GDM1 (cell line): ENCODE data around the gene GPATCH8.

Experiments used
- DNase-seq: peaks from one replicate; lab custom pipeline; 2025; lab: John Stamatoyannopoulos, UW

GPATCH8 gene

DNA sequence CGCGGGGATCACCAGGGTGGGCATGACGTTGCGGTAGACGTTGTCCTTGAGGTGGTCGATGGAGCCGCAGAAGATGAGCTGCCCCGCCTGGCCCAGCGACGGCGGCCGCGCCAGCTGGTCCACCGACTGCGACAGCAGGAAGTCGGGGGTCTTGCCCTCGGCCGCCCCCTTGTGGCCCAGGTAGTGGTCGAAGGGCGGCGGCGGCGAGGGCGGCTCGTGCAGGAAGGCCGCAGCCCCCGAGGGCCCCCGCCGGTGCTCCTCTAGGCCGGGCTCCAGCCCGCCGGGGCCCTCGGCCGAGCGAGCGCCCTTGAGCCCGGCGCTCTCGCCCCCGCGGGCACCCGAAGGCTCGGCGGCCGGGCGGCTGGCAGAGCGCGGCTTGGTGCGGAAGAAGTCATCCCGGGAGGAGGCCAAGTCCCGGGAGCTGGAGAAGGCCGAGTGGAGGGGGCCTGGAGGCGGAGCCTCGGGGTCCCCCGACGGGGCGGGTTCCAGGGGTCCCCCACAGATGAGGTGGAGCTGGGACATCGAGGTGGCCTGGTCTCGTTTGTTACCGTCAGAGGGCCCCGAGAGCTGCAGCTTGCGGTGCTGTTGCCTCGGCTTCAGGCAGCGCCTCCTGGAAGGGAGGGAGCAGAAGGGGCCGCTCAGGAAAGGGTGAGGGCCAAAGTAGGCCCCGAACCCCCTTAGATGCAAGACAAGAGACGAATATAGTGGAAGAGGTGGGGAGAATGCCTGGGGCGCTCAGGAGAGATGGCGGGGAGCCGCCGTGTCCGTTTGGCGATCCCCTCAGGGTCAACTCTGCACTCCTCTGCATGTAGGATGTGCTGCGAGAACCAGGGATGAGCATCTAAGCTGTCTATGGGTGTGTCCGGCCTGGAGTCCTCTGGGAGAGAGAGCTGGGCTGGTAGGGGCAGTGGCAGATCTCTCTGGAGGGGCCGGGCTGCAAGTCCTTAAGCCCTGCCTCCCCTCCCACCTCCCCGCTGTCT, 148.3 kb downstream of the GPATCH8 start:
- no peak for DNase-seq

DNA sequence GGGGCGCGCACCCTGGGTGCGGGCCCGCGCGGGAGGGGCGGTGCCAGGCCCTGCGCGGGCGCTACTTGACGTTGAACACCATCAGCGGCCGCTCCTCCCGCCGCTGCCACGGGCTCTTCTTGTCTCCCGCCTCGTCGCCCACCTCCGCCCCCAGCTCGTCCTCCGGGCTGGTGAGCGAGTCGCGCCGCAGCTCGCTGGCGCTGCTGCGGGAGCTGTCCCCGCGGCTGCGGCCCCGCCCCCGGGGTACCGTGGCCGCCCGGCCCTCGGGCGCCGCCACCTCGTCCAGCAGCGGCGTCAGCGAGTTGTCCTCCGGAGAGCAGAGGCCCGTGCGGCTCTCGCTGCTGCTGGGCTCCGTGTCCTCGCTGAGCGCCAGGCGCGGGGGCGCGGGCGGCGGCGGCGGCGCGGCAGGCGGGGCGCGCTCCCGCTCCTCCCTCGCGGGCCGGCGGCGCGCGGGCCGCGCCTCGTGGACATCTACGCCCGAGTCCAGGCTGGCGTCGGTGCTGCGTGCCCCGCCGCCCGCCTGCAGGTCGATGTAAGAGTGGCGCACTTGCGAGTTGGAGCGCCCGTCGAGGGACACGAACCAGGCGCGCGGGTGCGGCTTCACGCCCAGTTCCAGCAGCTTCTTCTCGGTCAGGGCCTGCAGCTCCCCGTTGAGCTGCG, 149.4 kb downstream of the GPATCH8 start:
- no peak for DNase-seq

DNA sequence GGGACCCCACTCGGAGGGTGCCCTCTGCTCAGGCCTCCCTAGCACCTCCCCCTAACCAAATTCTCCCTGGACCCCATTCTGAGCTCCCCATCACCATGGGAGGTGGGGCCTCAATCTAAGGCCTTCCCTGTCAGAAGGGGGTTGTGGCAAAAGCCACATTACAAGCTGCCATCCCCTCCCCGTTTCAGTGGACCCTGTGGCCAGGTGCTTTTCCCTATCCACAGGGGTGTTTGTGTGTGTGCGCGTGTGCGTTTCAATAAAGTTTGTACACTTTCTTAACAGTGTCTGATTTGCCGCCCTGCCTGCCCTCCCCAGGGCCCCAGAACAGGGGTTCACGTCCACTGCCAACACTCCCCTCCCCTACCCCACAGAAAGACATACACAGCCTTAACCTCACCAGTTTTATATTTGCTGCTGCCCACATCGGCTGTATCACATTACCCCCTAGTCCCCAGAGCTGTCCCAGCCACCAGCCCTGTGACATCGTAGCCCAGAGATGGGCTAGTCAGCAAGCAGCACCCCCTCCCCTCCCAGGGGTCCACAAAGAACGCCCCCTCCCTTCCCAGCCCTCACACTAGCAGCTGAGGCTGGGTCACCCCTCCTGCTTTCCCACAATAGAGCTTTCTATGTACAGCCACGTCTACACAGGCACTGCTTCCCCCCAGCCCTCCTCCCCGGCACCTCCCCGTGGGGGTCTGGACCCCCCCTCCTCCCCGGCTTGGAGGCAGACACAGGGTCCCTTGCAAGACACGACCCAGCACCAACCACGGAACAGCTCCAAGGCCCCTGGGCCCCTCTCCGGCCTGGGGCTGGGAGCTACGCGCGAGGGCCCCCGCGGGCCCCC, 150.2 kb downstream of the GPATCH8 start:
- no peak for DNase-seq

- no peak for DNase-seq
Measured at GRCh38 chr17:44351961-44352827, 151.0 kb downstream of the GPATCH8 start.

DNA sequence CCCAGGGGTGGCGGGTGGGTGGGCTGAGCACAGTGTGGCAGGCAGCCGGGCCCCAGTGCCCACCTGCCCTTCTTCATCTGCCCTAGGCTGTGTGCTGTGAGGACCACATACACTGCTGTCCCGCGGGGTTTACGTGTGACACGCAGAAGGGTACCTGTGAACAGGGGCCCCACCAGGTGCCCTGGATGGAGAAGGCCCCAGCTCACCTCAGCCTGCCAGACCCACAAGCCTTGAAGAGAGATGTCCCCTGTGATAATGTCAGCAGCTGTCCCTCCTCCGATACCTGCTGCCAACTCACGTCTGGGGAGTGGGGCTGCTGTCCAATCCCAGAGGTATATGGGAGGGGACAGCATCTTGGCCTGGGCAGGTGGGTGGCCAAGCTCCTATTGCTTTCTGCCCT, 151.7 kb downstream of the GPATCH8 start:
- no peak for DNase-seq

DNA sequence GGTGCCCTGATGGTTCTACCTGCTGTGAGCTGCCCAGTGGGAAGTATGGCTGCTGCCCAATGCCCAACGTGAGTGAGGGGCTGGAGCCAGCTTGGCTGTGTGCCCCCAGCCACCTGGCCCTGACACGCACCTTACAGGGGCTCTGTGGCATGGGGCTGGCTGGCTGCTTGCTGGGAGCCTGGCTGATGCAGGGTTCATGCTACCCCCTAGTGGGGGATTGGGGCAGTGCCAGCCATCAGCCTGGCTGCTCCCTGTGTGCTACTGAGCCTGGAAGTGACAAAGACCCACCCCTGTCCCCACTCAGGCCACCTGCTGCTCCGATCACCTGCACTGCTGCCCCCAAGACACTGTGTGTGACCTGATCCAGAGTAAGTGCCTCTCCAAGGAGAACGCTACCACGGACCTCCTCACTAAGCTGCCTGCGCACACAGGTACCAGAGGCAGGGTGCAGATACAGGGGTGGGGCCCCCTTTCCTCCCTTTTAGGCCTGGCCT, 152.4 kb downstream of the GPATCH8 start:
- DNase-seq = peak; percentile 62

- no peak for DNase-seq
Measured at GRCh38 chr17:44349553-44350070, 153.6 kb downstream of the GPATCH8 start.

GRCh38 chr17:44348988-44349364, 154.2 kb downstream of the GPATCH8 start:
- no peak for DNase-seq

- DNase-seq = peak; percentile 43
Measured at GRCh38 chr17:44348234-44348987, 154.8 kb downstream of the GPATCH8 start.
